ENCODE data around the gene CAV1.

CAV1 gene

DNA sequence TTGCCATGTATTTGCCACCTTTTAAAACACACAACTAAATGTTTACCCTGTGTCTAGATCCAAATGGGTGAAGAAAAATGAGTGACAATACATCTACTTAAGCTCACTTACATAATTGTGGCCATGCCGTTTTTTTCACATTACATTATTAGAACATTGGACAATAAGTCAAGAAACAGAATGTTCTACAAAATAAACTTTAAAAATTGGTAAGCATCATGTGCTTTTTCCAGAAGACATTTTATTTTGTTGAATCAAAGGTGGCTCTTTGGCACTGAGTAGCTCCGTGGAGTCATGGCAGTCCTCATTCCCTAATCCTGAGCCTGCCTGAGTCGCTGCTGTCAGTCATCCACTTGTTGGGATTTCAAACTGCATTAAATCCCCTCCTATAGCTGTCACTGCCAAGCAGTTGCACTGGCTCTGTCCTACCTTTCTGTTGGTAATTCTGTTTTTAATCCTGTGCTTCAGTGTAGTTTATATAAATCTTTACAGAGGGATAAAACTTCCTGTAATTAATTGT lies 32.3 kb downstream of the CAV1 start:
- DNase-seq (ENCODE audit: low read depth in 2 of 2): no peak

DNA sequence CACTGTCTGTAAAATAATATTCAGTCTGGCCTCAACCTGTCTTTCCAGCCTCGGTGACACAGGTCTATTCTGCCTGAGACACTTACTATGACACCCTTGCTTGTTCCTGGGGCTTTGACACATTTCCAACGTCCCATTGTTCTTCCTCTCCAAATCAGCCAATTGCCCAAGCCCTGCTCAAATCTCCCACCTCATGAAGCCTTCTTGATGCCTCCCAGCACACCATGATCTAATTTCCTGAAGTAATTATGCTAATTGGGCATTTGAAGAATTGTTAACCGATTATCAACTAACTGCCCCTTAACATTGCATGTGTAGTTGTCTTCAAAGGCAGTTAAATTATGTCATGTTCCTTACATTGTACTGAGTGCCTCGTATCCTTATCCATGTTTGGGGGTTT lies 33.1 kb downstream of the CAV1 start:
- DNase-seq (ENCODE audit: low read depth in 2 of 2): no peak

DNA sequence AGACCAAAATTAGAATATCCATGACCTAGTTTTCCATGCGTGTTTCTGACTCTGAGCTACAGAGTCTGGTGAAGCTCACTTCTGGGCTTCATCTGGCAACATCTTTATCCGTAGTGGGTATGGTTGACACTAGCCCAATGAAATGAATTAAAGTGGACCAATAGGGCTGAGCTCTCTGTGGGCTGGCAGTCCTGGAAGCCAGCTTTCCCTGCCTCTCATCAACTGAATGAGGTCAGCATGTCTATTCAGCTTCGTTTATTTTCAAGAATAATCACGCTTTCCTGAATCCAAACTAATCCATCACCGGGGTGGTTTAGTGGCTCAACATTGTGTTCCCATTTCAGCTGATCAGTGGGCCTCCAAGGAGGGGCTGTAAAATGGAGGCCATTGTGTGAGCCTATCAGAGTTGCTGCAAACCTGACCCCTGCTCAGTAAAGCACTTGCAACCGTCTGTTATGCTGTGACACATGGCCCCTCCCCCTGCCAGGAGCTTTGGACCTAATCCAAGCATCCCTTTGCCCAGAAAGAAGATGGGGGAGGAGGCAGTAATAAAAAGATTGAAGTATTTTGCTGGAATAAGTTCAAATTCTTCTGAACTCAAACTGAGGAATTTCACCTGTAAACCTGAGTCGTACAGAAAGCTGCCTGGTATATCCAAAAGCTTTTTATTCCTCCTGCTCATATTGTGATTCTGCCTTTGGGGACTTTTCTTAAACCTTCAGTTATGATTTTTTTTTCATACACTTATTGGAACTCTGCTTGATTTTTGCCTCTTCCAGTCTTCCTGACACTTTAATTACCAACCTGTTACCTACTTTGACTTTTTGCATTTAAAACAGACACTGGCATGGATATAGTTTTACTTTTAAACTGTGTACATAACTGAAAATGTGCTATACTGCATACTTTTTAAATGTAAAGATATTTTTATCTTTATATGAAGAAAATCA lies 35.5 kb downstream of the CAV1 start:
- no peak for DNase-seq (ENCODE audit: low read depth in 2 of 2)

DNA sequence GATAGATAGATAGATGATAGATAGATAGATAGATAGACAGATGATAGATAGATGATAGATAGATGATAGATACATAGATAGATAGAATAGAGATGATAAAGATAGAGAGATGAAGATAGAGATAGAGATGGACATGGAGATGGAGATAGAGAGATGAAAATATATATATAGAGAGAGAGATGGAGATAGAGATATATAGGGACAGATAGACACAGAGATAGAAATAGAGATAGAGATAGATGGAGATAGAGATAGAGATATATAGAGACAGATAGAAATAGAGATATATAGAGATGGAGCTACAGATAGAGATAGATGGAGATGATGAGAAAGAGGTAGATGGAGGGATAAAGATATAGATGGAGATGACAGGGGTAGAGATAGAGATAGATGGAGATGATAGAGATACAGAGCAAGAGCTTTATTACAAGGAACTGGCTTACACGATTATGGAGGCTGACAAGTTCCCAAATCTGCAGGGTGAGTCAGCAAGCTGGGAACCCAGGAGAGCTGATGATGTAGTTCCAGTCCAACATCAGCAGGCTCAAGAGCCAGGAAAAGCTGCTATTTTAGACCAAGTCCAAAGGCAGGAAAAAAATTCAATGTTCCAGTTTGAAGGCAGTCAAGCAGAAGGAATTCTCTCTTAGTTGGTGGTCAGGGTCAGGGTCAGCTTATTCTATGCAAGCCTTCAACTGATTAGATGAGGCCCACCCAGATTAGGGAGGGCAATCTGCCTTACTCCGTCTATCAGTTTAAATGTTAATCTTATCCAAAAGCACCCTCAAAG lies 37.1 kb downstream of the CAV1 start:
- DNase-seq (ENCODE audit: low read depth in 2 of 2): no peak

DNA sequence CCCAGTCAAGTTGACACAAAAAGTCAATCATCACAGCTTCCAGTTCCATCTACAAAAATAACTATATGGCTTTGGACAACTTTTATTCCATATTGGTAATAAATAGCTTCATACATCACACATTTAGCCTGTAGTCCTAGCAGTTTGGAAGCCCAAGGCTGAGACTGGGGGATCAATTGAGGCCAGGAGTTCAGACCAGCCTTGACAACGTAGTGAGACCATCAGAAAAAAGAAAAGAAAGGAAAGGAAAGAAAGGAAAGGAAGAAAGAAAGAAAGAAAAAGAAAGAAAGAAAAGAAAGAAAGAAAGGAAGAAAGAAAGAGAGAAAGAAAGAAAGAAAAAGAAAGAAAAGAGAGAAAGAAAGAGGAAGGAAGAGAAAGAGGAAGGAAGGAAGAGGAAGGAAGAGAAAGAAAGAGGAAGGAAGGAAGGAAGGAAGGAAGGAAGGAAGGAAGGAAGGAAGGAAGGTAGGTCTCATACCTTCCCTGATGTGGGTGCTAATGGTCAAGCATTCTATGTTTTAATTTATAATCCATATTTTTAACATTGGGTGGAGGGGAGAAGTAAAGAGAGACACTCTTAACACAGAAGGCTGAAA lies 37.8 kb downstream of the CAV1 start:
- DNase-seq (ENCODE audit: low read depth in 2 of 2): no peak

DNA sequence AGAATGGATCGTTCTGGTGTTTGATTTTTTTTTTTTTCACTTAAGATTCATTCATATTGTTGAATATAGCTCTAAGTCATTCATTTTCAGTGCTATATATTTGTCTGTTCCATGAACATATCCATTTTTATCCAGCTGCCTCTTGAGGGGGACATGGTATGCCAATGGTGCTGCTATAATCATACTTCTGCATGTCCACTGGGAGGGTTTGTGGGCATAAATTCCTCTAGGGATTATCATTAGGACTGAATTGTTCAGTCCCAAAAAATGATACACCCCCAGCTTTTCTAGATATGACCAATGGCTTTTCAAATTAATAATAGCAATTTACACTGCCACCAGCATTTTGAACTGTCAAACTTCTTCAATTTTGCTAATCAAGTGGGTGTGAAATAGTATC lies 41.1 kb downstream of the CAV1 start:
- no peak for DNase-seq (ENCODE audit: low read depth in 2 of 2)

DNA sequence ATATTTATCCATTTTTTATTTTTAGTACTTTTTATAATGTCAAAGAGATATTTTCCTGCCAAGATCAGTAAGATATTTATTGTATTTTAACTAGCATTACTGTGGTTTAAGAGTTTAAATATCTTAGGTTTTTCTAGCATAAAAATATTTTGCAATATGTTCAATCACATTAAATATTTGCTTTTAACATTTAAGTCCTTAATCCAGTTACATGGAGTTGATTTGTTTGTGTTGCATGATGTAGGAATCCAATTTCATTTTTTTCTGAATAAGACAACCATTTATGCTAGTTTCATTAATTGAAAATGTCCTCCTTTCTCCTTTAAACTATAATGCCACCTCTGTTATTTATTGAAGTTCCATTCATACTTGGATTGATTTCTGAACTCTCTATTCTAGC lies 41.8 kb downstream of the CAV1 start:
- no peak for DNase-seq (ENCODE audit: low read depth in 2 of 2)

DNA sequence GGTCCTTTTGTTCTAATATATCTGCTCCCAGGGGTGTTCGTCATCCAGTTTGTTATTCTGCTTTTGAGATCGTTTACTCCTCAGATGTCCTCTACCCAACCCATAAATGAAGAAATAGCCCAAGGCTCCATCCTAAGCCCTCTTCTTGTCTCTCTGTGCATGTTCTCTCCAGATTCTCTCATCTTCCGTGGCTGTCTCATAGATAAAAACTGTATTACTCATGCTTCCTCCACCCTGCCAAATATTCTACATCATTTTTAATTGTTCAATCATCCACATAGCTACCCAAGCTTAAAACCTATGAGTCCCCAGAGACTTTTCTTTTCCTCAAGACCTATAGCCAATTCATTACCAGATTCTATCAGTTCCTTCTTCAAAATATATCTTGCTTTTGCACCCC lies 44.9 kb downstream of the CAV1 start:
- DNase-seq (ENCODE audit: low read depth in 2 of 2): no peak

DNA sequence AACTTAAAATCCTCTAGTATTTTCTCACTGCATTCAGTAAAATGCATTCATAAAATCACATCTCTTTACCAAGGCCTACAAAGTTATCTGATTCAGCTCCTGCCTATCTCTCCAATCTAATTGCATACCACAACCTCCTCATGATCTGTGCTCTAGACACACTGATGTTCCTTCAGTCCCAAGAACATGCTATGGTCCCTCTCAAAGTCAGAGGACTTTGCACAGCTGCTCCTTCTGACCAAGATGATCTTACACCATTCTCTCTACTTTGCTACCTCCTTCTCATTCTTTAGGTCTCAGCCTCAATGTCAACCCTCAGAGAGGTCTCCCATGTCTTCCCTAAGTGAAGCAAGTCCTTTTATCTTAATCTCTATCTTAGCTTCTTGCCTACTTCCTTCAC lies 45.5 kb downstream of the CAV1 start:
- no peak for DNase-seq (ENCODE audit: low read depth in 2 of 2)

DNA sequence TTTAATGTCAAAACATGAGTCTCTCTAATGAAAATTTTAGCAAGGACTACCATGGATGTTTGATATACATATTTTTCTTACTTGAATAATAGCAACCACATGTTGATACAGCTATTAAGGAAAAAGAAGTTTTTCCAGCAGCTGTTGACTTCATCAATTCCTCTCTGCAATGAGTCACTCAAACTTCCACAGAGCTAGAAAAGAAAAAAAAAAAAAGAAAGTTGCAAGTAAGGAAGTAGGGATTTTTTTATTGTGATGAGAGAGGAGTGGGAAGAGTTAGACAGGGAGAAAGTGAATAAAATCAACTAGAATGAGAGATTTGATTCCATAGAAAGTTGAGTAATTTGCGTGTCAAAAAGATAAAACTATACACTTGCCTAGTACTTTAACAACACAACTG lies 46.2 kb downstream of the CAV1 start:
- no peak for DNase-seq (ENCODE audit: low read depth in 2 of 2)

DNA sequence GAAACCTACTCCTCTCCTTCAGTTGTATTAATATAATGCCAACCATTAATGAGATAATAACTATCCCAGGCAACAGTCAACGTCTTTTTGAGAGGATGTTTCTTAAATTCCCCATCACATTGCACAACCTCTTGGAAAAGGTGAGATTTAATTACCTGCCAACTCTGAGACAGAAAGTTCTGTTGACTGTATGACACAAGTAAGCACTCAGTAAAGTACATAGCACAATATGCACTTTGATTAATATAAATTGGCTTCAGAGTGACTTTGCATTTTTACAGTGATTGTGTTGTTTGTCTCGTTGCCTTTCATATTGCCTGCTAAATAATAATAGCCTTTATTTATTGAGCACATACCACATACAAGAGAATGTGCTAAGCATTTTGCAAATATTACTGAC lies 46.7 kb downstream of the CAV1 start:
- no peak for DNase-seq (ENCODE audit: low read depth in 2 of 2)

DNA sequence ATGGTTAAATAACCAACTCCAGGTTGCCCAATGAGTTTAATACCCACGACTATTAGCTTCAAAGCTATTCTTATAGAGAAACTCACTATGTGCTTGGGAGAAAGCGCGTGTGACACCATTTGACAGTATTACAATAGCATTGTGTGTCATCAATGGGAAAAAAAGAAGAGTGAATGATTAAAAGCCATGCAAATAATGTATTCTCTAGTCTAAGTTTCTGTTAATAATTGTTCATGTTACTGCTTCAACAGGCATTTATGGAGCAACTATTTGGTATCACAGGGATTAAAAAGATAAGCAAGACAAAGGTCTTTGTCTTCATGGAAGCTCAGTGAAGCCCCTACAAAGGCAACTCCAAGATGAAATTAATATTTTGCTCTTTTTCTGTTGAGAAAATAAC lies 47.2 kb downstream of the CAV1 start:
- DNase-seq (ENCODE audit: low read depth in 2 of 2): no peak

DNA sequence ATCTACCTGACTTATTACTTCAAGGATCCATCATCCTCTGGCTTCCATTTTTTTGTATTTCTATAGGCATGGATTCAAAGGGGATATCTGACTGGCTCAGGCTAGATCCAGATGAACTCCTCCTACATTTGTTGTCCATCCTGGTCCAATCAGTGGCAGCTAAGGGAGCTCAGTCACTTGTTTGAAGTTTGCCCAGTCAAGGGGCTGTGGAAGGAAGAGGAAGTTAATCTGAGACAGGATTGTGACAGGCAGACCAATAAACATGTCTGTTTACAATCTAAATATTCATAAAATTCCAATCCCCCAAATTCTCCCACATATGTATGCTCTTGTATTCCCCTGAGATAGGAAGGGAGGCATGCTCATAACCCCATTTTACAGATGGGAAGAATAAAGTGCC lies 48.7 kb downstream of the CAV1 start:
- no peak for DNase-seq (ENCODE audit: low read depth in 2 of 2)

DNA sequence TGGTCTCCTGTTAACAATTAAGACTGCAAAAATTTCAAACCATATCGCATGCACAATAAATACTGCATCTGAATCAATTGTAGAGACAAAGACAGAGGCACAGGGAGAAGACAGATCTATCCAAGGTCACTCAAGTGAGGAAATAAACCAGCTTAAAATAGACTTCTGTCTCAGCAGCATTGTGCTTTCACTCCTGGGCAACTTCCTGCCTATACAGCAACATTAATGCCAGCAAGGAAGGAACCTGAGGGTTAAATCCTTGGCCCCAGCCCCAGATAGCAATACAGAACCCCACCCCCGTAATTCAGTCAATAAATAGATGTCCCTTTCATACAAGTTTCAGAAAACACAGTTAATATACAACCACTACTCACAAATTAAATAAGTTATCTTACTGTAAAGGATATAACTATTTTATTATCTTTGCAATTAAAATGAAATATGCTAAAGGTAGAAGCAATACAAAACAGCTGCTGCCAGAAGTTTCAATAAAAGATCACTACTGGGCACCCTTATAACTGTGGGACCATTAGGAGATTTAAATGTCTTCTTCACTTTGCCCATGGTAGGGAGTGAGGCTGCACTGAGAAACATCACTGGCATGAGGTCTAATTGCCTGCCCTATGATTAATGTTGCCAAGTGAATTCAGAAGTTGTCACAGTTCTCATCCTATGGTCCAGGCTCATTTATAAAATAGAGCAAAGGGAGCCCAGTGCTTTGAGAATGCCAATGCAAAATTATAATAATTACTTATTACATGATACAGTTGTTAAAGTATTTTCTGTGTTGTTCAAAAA lies 49.4 kb downstream of the CAV1 start:
- DNase-seq (ENCODE audit: low read depth in 2 of 2): no peak

DNA sequence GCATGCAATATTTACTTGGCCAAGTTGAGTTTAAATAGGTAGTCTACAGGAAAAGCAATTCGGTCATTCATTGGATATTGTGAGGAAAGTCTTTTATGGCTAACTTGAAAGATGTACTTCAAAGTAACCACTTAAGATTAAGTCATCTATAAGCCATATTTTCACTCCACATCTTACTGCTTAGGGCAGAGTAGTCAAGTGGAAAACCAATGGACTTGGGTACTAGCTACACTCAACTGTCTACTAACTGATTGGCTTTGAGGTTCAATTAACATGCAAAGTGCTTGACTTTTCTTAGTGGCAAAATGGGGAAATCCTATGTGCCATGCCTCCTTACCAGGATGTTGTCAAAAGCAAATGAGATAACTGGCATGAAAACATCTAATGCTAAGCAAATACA lies 51.0 kb downstream of the CAV1 start:
- DNase-seq (ENCODE audit: low read depth in 2 of 2): no peak

DNA sequence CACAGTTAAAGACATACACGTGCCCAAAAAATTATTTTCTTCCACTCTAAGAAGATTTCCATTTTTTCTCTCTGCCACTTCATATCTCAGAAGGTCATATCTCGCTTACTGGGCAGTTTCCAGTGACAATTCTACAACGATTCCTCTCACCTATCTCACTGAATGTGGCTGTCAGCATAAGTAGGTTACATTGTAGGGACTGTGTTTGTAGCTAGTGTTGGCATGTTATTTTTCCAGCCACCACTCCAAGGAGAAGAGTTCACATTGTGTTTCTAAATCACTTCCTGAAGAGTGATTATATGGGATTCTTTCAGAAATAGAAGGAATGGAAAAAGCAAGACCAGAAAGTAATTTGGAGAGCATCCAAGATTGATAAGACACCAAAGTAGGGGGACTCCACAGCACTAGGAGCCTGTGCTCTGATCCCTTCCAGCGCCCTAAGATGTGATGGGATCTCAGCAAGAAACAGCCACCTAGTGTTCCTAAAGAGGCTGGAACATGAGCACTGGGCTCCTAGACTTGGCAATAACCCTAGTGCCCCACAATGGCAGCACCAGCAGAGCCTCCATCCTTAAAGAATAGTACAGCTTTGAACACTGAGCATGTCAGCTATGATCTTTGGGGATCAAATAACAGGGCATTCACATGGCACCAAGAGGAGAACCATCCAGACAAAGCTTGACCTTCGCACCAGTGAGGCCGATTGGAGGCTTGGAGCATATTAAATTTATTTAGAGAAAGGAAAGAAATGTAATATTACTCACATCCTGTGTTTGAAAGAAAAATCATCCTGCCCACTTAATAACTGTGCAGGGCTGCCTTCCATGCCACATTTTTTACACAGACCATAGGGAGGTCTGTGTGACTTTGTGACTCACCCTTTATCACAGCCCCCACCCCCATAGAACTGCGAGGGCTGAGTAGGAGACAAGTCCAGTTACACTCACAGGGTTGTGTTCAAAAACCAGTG lies 51.8 kb downstream of the CAV1 start:
- DNase-seq (ENCODE audit: low read depth in 2 of 2): no peak

DNA sequence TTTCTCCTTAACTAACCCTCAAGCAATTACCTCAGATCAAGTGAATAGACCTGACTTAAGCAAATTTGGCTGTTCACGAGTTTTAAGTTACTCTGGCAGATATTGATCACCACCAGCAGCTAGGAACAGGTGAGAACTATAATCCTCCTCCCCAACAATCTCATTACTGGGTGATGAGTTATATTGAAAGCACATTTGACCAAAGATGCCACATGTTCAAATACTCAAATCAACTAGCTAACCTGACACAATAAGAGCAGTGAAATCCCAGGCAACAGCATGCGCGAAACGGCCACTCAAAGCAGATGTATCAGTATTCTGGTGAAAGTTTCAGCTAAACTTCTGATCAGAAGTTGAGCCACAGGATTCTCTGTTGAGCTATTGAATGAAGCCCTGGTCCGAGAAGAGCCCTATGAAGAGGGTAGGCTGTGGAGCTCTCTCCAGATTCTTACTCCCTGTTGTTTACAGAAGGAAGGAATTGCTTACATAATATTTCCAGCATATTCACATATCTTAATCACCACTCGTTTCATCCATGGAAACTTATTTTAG lies 52.6 kb downstream of the CAV1 start:
- no peak for DNase-seq (ENCODE audit: low read depth in 2 of 2)

DNA sequence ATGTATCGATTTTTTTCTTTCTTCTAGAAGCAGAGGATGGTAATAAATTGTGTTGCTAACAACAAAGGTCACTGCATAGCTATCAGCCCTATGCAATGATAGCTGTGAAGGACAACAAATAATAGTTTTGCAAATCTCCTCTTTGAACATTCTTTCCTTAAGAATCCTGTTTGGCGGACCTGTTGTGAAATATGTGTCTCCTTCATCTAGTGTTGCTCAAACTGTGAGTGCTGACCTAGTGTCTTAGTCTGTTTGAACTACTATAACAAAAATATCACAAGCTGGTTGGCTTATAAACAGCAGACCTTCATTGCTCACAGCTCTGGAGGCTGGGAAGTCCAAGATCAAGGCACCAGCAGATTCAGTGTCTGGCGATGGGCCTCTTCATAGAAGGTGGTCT lies 53.7 kb downstream of the CAV1 start:
- DNase-seq (ENCODE audit: low read depth in 2 of 2): no peak

DNA sequence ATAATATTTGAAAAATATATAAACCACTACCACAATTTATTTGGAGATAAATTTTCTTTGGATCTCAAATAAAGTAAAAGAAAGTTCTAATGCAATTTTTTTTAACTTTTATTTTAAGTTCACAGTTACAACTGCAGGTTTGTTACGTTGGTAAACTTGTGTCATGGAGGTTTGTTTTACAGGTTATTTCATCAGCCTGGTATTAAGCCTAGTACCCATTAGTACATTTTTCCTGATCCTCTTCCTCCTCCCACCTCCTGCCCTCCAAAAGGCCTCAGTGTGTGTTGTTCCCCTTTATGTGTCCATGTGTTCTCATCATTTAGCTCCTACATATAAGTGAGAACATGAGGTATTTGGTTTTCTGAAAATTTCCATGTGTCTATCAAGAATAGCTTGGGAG lies 54.5 kb downstream of the CAV1 start:
- no peak for DNase-seq (ENCODE audit: low read depth in 2 of 2)

DNA sequence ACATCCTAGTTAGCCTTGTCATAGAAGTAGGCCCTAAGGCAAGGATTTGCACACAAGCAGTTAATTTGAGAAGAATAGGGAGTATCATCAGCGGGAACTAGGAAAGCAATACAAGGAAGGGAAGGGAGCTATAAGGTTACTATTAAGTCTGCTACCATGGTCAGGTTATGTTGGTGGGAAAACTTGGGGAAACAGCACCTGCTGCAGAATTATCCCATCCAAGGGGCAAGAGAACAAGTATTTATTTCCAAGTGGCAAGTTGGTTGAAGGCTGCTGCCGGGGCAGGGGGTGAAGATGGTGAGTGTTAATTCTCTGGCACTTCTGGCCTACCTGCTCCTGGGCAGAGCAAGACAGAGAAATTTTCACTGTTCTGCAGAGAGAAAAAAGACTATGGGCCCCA lies 55.0 kb downstream of the CAV1 start:
- DNase-seq (ENCODE audit: low read depth in 2 of 2): no peak

Measured in stimulated activated CD4-positive, alpha-beta T cell treated with anti-CD3 and anti-CD28 coated beads, Interleukin-1b, Interleukin-23, amount 100 ng/mL, for 4 hours (primary cell).